Peyer's patch (tissue), 4 donors: Measurements from ENCODE around the gene ZPBP2.

Experiments used
- POLR2A ChIP-seq, 2 donors: fragments of 450-650 bp; IDR thresholded peaks; one replicate each; pipeline ENCODE4 v1.5.1; 2017; ENCODE audit warnings: antibody characterized with exemption in 2 of 2, mild to moderate bottlenecking in 2 of 2, moderate library complexity in 2 of 2
- TF ChIP-seq, protein P1 (sequence below), 6 experiments: fragments of 450-650 bp in 4 of 6; fragments of 200-600 bp in 2 of 6; sonication (generic) in 1 of 6; IDR thresholded peaks; one replicate each; pipeline ENCODE4 v1.5.1; 2017 to 2019; ENCODE audit warnings: antibody characterized with exemption in 6 of 6, mild to moderate bottlenecking in 3 of 6, moderate library complexity in 1 of 6

DNA sequence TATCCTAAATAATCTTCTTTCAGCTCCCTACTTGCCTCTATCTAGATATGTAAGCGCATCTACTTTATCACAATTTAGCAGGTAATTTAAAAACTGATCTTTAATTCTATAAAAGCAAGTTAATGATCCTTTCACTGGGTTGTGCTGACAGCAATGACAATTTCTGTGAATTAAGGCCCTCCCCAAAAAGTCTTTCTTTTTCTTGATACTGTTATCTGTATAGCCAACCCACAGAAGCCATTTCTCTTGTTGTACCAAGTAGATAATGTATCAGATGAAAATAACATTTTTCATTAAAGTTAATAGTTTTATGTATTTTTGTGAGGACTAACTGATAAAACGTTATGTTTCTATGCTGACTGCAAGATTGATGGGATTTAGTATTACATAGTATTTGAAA is 3.8 kb downstream of the ZPBP2 start:
- TF ChIP-seq POLR2A (IDR thresholded peaks at IDR 0.05) = no peak
- TF ChIP-seq, protein P1, sequence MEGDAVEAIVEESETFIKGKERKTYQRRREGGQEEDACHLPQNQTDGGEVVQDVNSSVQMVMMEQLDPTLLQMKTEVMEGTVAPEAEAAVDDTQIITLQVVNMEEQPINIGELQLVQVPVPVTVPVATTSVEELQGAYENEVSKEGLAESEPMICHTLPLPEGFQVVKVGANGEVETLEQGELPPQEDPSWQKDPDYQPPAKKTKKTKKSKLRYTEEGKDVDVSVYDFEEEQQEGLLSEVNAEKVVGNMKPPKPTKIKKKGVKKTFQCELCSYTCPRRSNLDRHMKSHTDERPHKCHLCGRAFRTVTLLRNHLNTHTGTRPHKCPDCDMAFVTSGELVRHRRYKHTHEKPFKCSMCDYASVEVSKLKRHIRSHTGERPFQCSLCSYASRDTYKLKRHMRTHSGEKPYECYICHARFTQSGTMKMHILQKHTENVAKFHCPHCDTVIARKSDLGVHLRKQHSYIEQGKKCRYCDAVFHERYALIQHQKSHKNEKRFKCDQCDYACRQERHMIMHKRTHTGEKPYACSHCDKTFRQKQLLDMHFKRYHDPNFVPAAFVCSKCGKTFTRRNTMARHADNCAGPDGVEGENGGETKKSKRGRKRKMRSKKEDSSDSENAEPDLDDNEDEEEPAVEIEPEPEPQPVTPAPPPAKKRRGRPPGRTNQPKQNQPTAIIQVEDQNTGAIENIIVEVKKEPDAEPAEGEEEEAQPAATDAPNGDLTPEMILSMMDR (IDR thresholded peaks at IDR 0.05) = no peak
